ENCODE results near the gene MYCBPAP.
A peak's percentile ranks its signal among the peaks of the same experiment; 100 is the strongest.

MYCBPAP gene

DNA sequence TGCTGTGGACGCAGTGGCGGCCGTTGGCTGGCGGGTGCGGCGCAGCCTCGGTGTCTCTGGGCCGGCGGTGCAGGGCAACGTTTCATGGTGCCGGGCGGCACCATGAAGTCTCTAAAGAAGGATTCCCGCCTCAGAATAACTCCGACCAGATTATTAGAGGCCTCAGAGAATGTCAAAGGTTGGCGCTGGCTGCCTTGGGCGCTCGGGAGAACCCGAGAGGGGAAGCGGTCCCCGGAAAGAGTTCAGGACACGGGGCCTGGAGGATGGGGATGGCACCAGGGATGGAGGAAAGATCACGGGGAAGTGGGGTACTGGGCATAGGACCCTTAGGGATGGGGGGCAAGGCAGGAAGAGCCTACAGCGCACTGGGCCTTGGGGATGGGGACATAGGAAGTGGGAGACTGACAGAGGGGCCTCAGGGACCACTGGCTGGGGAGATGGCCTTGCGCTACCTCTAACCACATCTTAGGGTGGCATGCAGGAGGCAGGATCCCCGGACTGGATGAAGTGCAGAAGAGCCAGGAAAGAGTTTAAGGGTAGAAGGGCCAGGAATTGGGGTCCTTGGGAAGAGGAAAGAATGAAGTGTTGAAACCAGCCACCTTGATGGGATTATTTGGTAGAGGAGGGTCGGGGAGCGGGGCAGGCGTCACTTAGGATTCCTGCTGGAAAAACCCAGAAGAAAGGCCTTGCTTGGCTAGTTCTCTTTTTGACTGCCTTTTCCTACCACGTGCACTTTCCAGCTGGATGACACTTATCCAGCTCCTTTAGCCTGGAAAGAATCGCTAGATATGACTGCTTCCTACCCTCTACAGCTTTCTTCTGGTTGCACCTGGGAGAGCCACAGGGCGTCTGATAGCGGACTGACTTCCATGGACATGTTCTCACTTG, 578 bp downstream of the MYCBPAP start:
- Histone ChIP-seq H3K9me3 (ENCODE audit: control insufficient read depth, insufficient read depth, low read length) (no peaks in the 10 kb centered on the region), H3K4me1 (ENCODE audit: insufficient read depth, low read length) (peaks cover 14% of the 10 kb centered on the region), H3K36me3 (ENCODE audit: insufficient read depth, low read length) (no peaks in the 10 kb centered on the region), H3K9ac (ENCODE audit: low read depth, low read length) (peak overlapping the region; percentile 92)

DNA sequence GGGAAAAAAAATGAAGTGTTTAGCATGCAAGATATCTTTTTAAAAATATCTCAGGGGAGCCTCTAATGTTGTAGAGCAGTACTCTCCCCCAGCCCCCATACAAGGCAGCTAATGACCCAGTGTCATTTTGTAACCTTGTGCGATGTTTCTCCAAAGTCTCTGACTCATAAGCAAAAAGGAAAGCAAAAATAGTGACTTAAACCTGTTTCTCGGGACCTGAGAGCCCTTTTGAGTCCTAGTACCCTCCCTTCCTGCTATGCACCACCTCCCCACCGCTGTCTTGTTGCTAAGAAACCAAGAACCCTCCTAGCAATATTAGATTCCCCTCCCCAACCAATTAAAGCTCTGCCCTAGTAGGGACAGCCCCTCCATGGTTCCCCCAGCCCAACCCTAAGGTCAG, 2.8 kb downstream of the MYCBPAP start:
- H3K9me3 ChIP-seq (ENCODE audit: control insufficient read depth, insufficient read depth, low read length), result no peaks in the 10 kb centered on the region
- peaks cover 21% of the 10 kb centered on the region for H3K4me1 ChIP-seq (ENCODE audit: insufficient read depth, low read length)
- H3K36me3 ChIP-seq (ENCODE audit: insufficient read depth, low read length), result no peaks in the 10 kb centered on the region
- H3K9ac ChIP-seq (ENCODE audit: low read depth, low read length), result no peak overlapping the region

DNA sequence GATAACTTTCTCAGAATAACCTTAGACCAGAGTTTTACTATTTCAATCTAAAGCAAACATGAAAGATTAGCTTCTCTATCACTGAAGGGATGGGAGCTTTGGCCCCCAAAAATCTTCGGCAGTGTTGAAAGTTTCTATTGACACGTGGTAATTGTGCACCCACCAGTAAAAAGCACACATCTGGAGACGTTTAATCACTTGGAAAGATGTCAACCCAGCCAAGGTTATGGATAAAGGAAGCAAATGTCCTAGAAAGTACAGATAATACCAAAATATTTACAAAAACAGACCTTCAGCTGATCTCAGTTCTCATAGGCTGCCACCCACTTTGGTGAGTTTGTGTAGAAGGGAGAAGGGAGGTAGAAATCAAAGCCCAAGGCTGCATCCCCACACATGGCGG, 5.3 kb downstream of the MYCBPAP start:
- Histone ChIP-seq H3K4me1 (ENCODE audit: insufficient read depth, low read length) (peaks cover 21% of the 10 kb centered on the region), H3K9ac (ENCODE audit: low read depth, low read length) (no peak overlapping the region), H3K36me3 (ENCODE audit: insufficient read depth, low read length) (no peaks in the 10 kb centered on the region), H3K9me3 (ENCODE audit: control insufficient read depth, insufficient read depth, low read length) (no peaks in the 10 kb centered on the region)

DNA sequence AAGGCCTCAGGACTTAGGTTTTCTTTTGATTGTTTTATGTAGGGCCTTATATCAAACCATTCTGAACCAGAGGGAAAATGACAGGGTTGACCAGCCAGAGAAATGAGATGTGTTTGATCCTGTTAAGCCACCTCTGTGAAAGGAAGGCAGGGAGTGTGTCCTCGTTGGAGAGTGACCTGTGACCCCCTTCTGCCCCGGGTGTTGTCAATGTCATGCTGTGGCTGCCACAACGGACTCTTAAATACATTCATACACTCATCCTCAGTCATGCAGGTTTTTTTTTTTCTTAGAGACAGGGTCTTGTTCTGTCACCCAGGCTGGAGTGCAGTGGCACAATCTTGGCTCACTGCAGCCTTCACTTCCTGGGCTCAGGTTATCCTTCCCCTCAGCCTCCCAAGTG, 6.1 kb downstream of the MYCBPAP start:
- H3K9ac ChIP-seq (ENCODE audit: low read depth, low read length), result no peak overlapping the region
- peaks cover 21% of the 10 kb centered on the region for H3K4me1 ChIP-seq (ENCODE audit: insufficient read depth, low read length)
- H3K9me3 ChIP-seq (ENCODE audit: control insufficient read depth, insufficient read depth, low read length), result no peaks in the 10 kb centered on the region
- no peaks in the 10 kb centered on the region for H3K36me3 ChIP-seq (ENCODE audit: insufficient read depth, low read length)

DNA sequence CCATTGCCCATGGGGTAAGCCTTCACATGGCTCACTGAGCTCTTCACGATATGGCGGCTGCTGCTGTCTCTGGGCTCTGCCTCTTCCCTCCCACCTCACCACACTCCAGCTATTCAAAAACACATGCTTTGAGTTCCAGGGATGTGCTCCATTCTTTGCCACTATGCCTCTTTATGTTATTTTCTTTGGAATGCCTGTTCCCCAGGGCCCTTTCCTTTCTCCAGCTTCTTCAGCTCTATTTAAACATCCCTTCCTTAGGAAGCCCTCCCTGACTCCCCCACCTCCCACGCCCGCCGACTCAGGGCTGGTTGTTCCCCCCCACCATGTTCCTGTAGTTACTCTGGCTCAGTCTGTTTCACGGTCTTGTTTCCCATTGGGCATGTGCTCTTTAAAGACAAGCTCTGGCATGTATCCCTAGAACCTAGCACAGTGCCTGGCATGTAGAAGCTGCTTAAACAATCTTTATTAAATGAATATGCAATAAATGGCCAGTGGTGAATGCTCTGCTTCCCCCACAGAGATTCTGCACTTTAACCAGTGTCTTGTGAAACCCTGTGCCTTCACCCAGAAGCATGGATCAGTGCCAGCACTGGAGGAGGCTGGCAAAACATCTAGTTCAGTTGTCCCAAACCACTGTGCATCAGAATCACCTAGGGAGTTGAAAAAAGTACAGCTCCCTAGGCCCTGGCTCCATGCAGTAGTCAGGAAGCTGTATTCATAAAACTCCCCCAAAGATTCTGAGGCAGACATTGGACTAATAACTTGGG, 6.9 kb downstream of the MYCBPAP start:
- Histone ChIP-seq H3K9me3 (ENCODE audit: control insufficient read depth, insufficient read depth, low read length) (no peaks in the 10 kb centered on the region), H3K9ac (ENCODE audit: low read depth, low read length) (no peak overlapping the region), H3K36me3 (ENCODE audit: insufficient read depth, low read length) (no peaks in the 10 kb centered on the region), H3K4me1 (ENCODE audit: insufficient read depth, low read length) (peaks cover 21% of the 10 kb centered on the region)

DNA sequence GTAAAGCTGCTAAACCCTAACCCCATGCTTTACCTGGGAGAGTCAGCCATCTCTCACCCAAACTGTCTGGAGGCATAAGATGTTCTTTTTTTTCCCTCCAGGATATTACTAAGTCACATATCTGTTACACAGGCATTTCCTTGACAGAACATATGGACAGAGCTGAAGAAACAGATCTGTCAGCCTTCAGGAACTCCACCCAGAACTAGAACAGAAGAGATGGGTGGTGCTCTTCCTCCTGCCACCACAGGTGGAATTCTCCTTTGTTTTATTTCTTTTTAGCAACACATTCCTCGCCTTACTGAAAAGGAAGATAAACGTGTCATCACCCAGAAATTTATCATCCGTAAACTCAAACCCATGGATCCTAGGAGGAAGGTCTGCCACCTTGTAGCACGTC, 8.8 kb downstream of the MYCBPAP start:
- Histone ChIP-seq H3K4me1 (ENCODE audit: insufficient read depth, low read length) (peaks cover 12% of the 10 kb centered on the region; the same call in 1 of the 2 replicates), H3K9ac (ENCODE audit: low read depth, low read length) (no peak overlapping the region), H3K36me3 (ENCODE audit: insufficient read depth, low read length) (no peaks in the 10 kb centered on the region), H3K9me3 (ENCODE audit: control insufficient read depth, insufficient read depth, low read length) (no peaks in the 10 kb centered on the region)

DNA sequence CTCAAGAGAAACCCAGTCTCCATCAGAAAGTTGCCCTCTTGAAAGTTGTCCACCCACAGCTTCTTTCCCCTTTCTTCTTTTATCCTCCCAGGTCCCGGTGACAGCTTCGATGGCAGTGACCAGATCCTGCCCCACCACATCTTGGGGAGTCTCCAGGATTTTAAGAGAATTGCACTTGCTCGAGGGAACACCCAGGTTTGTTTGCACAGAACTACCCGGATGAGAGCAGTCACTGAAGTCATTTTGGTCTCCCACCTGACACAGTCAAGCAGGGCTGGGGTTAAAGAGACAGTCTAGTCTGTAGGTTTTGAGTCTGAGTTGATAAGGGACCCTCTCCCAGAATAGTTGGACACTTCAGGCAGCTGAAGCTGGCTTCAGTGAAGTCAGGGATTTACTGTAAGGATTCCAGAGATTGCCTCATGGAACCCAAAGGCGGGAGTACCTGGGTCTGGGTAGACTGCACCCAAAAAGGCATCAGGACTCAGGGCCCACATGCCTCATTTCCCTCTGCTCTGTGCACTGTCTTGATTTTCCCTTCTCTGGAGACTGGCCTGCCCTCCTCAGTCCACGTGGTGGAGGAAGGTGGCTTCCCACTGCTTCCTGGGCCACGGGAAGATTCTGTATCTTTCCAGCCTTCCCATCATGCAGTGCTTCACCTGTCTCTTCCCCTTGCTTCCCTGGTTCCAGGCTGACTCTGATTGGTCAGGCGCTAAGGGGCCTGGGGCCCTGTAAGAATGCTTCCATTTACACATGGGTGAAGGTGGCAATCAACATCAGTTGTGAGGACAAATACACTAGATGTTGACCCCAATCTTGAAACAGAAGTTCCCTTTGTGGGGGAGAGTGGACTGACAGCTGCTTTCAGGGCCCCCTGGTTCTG, 9.5 kb downstream of the MYCBPAP start:
- H3K9me3 ChIP-seq (ENCODE audit: control insufficient read depth, insufficient read depth, low read length), result no peaks in the 10 kb centered on the region
- H3K4me1 ChIP-seq (ENCODE audit: insufficient read depth, low read length), result peaks cover 12% of the 10 kb centered on the region; the same call in 1 of the 2 replicates
- H3K36me3 ChIP-seq (ENCODE audit: insufficient read depth, low read length), result no peaks in the 10 kb centered on the region
- no peak overlapping the region for H3K9ac ChIP-seq (ENCODE audit: low read depth, low read length)

DNA sequence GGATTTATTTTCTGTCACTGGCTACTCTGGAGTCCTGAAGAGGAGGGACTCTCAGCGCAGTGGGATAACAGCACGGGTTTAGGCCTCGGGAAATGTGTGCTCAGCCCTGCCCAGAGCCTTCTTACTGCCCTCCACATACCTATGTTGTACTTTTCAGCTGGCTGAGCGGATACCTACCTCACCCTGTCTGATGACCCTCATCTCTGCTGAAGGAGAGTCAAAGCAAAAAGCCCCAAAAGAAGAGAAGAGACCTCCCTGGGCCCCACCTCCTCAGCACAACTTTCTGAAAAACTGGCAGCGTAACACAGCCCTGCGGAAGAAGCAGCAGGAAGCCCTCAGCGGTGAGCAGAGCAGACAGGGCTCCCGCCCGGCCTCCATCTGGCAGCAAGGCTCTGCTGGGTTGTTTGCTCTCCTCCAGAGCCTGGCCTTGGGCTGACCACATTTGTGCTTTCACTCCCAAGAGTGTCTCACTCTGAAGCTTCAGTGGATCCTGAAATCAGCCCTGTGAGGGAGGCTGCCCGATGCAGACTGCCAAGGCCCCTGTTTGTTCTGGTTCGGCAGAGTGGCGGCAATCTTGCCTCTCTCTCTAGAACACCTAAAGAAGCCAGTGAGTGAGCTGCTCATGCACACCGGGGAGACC, 10.3 kb downstream of the MYCBPAP start:
- H3K36me3 ChIP-seq (ENCODE audit: insufficient read depth, low read length), result no peaks in the 10 kb centered on the region
- H3K9ac ChIP-seq (ENCODE audit: low read depth, low read length), result no peak overlapping the region
- peaks cover 12% of the 10 kb centered on the region; the same call in 1 of the 2 replicates for H3K4me1 ChIP-seq (ENCODE audit: insufficient read depth, low read length)
- H3K9me3 ChIP-seq (ENCODE audit: control insufficient read depth, insufficient read depth, low read length), result no peaks in the 10 kb centered on the region

DNA sequence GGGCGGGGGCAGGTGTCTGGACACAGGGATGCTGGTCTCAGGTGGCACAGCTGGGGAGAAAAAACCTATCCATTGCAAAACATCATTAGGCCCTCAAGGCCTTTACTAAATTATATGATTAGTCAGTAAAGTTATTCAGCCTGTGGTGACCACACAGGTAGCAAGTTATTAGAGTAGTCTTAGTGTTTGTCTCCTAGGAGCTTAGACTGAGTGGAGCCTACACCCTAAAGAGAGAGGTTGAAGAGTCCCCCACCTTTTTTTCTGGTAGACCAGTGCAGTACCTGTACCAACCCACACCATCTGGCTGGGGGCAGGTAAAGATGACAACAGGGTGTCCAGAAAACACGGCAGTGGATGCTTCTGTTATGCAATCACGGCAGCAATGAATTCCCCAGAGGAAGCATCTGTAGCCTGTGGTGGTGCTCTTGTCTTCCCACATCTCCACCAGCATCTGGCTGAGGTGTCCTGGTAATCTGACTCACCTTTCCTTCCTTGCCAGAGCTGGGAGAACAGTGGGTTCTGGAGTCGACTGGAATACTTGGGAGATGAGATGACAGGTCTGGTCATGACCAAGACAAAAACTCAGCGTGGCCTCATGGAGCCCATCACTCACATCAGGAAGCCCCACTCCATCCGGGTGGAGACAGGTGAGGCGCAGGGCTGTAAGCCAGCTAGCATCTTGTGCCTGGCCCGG, 11.0 kb downstream of the MYCBPAP start:
- Histone ChIP-seq H3K4me1 (ENCODE audit: insufficient read depth, low read length) (peaks cover 8% of the 10 kb centered on the region; the same call in 1 of the 2 replicates), H3K9me3 (ENCODE audit: control insufficient read depth, insufficient read depth, low read length) (no peaks in the 10 kb centered on the region), H3K36me3 (ENCODE audit: insufficient read depth, low read length) (no peaks in the 10 kb centered on the region), H3K9ac (ENCODE audit: low read depth, low read length) (no peak overlapping the region)

DNA sequence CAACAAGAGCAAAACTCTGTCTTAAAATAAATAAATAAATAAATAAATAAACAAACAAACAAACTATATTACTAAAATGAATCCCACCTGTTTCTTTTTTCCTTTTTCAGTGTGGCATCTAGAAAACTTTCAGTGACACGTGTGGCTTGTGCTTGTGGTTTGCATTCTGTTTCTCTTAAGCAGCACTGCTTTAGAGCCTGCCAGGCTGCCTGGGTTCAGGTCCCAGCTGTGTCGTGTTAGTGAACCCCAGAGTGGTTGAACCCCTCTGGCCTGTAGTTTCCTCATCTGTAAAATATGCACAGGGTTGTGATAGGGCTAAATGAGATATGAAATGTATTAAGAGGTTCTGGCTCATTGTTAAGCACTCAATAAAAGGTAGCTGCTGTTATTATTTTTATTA, 12.2 kb downstream of the MYCBPAP start:
- Histone ChIP-seq H3K36me3 (ENCODE audit: insufficient read depth, low read length) (no peaks in the 10 kb centered on the region), H3K9me3 (ENCODE audit: control insufficient read depth, insufficient read depth, low read length) (no peaks in the 10 kb centered on the region), H3K9ac (ENCODE audit: low read depth, low read length) (no peak overlapping the region), H3K4me1 (ENCODE audit: insufficient read depth, low read length) (no peaks in the 10 kb centered on the region)

DNA sequence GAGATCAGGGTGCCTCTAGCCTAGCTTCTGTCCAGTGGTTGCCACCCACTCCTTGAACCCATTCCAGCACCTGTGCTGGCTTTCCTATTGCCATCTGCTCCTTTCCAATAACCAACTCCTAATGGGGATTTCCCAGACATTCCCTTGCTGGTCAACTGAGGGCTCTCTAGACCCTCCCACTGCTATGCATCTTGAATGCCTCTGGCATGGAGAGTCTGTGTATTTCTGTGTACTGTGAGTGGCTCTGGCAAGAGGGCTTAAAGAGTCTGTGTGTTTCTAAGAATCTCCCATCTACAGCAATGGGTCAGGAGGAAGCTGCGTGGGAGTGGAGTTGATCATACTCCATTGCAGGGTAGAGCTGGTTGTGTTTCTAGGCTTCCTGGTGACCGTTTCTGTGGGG, 13.3 kb downstream of the MYCBPAP start:
- H3K36me3 ChIP-seq (ENCODE audit: insufficient read depth, low read length), result no peaks in the 10 kb centered on the region
- H3K9me3 ChIP-seq (ENCODE audit: control insufficient read depth, insufficient read depth, low read length), result no peaks in the 10 kb centered on the region

DNA sequence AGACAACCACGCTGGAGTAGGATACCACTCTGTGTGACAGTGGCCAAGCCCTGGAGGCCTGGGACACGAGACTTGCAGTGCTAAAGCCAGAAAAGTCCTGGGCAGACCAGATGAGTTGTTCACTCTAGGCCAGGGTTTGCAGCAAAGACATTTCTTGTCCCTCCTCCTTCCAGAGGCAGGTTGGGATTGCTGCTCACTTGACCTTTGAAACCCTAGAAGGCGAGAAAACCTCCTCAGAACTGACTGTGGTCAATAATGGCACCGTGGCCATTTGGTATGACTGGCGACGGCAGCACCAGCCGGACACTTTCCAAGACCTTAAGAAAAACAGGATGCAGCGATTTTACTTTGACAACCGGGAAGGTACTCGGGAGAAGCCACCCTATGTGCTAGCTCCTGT, 14.5 kb downstream of the MYCBPAP start:
- Histone ChIP-seq H3K9me3 (ENCODE audit: control insufficient read depth, insufficient read depth, low read length) (no peaks in the 10 kb centered on the region), H3K9ac (ENCODE audit: low read depth, low read length) (no peak overlapping the region), H3K4me1 (ENCODE audit: insufficient read depth, low read length) (no peaks in the 10 kb centered on the region), H3K36me3 (ENCODE audit: insufficient read depth, low read length) (no peaks in the 10 kb centered on the region)

More for the DNA sequence above, 13.3 kb downstream of the MYCBPAP start:
- H3K9ac ChIP-seq (ENCODE audit: low read depth, low read length), result no peak overlapping the region
- no peaks in the 10 kb centered on the region for H3K4me1 ChIP-seq (ENCODE audit: insufficient read depth, low read length)

DNA sequence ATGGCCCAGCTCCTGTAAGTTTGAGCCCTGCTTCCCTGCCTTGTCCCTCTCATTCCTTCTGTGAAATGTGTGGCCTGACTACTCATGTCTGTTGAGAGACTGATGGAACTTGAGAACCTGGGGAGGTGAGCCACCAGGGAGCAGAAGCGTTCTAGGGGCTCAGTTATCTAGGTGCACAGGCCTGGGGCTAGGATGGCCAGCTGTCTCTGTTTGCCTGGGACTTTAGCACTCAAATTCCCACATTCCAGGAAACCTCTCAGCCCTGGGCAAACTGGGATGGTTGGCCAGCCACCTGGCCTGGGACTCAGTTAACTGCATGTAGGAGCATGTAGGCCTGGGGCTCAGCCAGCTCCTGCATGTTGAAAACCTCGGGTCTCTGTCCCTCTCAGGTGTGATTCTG, 15.0 kb downstream of the MYCBPAP start:
- H3K9ac ChIP-seq (ENCODE audit: low read depth, low read length), result no peak overlapping the region
- H3K4me1 ChIP-seq (ENCODE audit: insufficient read depth, low read length), result no peaks in the 10 kb centered on the region
- no peaks in the 10 kb centered on the region for H3K9me3 ChIP-seq (ENCODE audit: control insufficient read depth, insufficient read depth, low read length)
- no peaks in the 10 kb centered on the region for H3K36me3 ChIP-seq (ENCODE audit: insufficient read depth, low read length)
